Gastrocnemius medialis (tissue), 4 donors: ENCODE data around the gene N4BP3.

ENCODE experiments used
- POLR2A ChIP-seq, 2 donors: fragments of 450-650 bp; IDR thresholded peaks; one replicate each; pipeline ENCODE4 v1.6.1; 2017; ENCODE audit warnings: antibody characterized with exemption in 2 of 2, mild to moderate bottlenecking in 2 of 2, moderate library complexity in 2 of 2
- TF ChIP-seq, protein P1 (sequence below), 5 experiments: fragments of 450-650 bp in 3 of 5; fragments of 200-600 bp in 2 of 5; sonication (generic) in 2 of 5; IDR thresholded peaks in 4 of 5; conservative IDR thresholded peaks in 1 of 5; 1 replicate in 4 of 5; 2 replicates in 1 of 5; pipeline ENCODE4 v1.5.1; 2016 to 2019; ENCODE audit warnings: antibody characterized with exemption in 5 of 5, mild to moderate bottlenecking in 3 of 5, moderate library complexity in 3 of 5

DNA sequence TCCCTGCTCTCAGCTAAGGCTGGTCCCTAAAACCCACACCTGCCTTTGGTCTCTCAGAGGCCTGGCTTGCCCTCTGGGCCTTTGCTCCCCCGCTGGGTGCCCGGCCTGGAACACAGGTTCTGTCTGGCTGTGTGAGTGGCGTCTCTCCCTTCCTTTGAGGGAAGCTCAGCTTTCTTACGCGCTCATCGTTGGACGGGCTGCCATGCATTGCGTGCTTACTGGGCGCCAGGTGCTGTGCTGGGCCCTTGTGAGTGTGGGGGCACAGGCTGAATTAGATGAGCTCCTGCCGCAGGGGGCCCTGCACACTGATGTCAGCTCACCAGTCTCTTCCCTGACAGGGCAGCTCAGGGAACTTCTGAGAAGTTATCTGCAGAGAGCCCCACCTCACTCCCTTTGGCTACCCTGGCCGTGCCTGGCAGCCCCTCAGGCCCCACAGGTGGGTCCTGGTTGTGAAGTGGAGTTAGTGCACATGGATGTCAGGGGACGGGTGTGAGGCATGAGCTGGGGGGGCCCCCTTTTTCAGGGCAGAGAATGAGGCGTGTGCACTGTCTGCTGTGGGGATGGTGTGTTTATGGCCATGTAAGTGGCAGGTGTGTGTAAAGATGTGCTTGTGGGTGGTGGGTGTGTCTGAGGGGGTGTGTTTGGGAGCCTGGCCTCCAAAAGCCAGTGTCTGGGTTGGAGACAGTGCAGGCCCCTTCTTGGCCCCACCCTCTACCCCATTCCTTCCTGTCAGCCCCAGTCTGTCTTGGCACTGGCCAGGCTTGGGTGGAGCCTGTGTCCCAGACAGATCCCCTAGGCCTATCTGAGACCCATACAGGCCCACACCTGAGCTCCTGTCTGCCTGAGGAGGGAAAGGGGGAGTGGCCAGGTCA lies 10.0 kb downstream of the N4BP3 start:
- TF ChIP-seq, protein P1, sequence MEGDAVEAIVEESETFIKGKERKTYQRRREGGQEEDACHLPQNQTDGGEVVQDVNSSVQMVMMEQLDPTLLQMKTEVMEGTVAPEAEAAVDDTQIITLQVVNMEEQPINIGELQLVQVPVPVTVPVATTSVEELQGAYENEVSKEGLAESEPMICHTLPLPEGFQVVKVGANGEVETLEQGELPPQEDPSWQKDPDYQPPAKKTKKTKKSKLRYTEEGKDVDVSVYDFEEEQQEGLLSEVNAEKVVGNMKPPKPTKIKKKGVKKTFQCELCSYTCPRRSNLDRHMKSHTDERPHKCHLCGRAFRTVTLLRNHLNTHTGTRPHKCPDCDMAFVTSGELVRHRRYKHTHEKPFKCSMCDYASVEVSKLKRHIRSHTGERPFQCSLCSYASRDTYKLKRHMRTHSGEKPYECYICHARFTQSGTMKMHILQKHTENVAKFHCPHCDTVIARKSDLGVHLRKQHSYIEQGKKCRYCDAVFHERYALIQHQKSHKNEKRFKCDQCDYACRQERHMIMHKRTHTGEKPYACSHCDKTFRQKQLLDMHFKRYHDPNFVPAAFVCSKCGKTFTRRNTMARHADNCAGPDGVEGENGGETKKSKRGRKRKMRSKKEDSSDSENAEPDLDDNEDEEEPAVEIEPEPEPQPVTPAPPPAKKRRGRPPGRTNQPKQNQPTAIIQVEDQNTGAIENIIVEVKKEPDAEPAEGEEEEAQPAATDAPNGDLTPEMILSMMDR (IDR thresholded peaks at IDR 0.05 in 4 of 5, conservative IDR thresholded peaks at IDR 0.05 in 1 of 5): no peak
- TF ChIP-seq POLR2A (IDR thresholded peaks at IDR 0.05): no peak
